Activated T-cell treated with anti-CD3 and anti-CD28 coated beads for 48 hours (primary cell): ENCODE results near the gene ACBD4.
A peak's percentile ranks its signal among the peaks of the same experiment; 100 is the strongest.
"Not testable (repeated sequence)": the region's sequence is repeated elsewhere in the genome, so short reads cannot be mapped to it uniquely, and the experiment has no call there.

ENCODE experiments used
- DNase-seq: peaks from one replicate; pipeline ENCODE4 v3.0.0-alpha.2; 2020; ENCODE audit warnings: low read depth

ACBD4 gene

DNA sequence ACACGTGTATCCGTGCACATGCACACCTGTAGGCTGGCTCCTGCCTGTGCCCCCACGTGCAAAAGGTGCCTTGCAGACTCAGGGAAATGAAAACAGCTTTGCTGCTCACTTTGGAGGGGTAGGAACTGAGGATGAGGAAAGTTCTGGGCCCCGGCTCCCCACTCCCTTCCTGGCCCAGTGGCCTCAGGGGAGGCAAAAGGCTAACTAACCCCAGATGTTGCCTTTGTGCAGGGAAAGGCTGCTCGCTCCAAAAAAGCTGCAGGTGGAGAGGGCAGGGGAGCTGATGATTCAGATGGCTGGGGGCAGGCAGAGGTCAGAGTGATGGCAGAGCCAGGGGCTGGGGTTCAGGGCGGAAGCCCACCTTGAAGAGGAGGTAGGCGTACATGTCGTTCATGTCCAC, 15.5 kb upstream of the ACBD4 start:
- DNase-seq = no peak

DNA sequence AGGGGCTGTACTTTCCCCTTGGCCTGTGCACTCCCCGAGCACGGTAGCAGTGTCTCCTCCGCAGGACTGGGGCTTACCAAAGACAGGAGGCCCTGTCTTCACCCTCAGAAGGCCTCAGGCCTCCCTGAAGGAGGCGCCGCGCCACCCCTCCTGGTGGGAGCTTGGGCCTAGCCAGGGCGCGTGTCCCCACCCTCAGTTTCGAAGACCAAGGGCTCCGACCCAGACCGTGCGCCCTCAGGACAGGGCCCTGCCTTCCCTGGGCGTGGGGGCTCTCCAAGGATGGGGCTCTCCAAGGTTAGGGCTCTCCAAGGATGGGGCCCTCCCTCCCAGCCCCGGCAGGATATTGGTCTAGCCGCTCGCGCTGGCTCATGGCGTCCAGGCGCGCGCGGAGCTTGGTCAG, 14.9 kb upstream of the ACBD4 start:
- no peak for DNase-seq

DNA sequence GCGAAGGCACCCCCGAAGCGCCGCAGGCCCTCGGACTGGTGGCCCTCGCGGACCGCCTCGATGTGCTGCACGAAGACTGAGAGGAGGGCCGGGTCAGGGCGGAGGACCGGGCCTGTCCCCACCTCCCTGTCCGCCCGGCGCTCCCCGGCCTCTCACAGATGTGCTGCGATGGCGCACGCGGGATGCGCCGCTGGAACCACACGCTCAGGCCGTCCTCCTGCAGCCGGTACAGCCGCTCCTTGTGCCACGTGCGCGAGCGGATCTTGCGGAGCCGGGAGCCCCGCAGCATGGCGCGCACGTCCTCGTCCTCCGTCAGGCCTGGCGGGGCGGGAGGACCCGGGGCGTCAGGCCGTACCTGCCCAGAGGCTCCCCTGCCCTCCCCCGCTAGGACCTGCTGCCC, 14.4 kb upstream of the ACBD4 start:
- no peak for DNase-seq

DNA sequence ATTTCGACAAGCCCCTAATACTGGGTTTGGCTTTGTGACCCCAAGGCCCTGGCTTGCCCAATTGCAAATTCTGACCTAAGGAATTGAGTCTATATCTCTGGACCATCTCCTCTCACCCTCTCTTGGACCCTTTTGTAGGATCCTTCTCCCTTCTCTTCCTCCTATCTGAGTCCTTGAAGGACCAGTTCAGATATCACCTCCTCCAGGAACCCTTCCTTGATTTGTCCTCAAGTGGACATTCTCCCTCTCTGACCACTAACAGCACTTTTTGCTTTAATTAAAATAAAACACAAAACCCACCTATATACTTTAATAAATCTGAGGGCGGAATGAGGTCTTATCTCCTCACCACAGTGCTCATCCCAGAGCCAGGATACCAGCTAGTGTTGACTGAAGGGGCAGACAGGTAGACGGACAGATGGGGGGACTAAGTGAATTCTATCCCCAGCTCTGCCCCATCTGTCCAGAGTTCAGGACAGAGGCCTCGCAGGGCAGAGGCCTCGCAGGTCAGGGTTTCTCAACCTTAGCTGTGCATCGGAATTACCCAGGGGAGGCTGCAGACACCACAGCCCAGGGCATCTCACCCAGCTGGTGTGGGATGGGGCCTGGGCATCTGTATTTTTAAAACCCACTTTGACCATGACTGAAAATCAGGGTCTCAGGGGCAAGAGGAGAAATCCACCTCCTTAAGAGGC, 12.3 kb upstream of the ACBD4 start:
- no peak for DNase-seq

DNA sequence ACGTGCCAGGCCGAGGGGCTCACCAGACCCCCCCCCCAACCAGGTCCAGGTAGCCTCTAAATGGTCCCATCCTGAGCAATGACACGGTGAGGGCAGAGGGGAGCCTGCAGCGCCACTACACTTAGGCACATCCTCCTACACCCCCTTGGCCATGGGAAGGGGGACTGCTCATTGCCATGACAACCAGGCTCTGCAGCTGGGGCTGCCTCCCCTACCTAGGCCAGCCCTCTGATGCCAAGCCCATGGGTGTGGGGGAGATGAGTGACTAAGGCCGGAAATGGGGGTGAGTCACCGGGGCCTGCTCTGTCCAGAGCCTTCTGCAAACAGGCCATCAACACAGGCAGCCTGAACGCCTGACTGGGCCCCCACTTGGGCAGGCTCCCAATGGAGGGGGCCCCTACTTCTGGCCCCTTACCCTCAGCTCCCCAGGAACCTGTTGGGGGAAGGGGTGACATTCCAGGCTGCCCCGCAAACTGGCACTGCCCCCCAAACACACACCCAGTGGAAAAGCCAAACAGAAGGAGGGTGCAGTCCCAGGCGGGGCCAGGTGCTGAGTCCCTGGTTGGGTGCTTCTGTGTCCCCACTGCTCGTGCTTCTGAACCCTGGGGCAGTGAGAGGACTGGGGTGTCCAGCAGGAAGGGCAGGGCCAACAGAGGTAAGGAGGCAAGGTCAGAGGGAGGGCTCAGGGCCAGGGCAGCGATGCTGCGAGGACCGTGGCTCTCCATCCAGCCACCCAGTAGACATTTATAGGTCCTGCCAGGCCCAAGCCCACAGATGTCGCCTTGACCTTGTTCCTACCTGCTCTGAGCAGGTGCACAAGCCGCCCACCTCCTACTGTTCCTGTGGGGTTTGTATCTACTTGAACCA, 11.3 kb upstream of the ACBD4 start:
- no peak for DNase-seq

DNA sequence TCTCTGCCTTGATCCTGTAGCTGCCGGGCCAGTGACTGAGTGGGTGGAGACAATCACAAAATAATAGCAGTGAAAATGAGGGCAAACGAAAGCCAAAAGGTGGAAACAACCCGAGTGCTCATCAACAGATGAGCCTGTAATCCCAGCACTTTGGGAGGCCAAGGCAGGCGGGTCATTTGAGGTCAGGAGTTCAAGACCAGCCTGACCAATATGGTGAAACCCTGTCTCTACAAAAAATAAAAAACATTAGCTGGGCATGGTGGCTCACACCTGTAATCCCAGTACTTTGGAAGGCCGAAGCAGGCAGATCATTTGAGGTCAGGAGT, 10.7 kb upstream of the ACBD4 start:
- not testable (repeated sequence) for DNase-seq

DNA sequence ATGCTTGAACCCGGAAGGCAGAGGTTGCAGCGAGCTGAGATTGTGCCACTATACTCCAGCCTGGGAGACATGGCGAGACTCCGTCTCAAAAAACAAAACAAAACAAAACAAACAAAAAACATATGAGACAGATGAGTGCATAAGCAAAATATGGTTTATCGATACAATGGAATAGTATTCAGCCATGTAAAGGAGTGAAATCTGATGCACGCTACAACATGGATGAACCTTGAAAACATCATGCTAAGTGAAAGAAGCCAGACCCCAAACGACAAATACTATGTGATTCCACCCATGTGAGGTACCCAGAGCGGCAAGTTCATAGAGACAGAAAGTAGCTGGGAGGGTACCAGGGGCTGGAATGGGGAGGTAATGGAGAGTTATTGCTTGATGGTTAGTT, 10.0 kb upstream of the ACBD4 start:
- DNase-seq = no peak

DNA sequence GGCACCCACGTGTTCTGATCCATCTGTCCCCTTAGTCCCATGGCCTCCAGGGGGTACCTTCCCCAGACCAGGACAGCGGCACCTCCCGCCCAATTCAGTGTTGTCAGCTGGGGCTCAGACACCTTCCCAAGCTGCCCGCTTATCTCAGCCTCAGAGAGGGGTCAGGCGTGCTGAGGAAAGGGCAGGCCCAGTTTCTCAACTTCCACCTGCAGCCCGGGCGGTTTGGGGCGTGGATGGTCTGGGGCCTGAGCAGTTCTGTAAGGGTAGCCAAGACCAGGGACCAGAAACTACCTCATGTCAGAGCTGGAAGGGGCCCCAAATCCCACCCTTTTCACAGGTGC, 8.3 kb upstream of the ACBD4 start:
- DNase-seq = no peak

DNA sequence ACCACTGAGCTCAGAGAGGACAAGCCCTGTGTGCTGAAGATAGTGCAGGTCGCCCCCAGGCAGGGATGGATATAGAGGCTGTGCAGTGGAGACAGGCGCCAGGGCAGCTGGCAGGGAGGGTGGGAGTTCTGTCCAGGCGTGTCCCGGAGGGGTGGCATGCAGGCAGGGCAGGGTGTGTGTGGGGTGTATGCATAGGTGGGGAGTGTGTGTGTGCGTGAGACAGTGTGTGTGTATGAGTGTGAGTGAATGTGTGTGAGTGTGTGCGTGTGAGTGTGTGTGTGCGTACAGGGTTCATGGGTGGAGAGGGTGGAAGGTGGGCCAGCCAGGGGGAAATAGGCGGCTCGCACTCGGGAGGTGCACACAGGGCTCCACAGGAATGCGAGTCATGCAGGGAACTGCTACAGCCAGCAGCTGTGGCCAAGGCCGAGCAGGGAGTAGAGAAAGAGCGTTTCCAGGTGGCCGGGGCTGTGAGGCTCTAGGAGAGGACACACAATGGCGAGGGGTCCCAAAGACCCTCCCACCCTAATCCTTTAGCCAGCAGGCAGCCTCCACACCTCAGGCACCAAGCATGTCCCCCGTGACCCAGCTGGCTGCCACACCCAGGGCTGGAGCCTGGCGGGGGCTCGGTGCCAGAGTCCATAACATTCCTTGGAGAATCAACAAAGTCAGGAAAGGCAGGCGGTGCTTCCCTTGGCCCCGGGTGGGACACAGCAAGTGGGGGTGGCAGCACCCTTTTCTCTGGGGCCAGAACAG, 7.8 kb upstream of the ACBD4 start:
- no peak for DNase-seq

DNA sequence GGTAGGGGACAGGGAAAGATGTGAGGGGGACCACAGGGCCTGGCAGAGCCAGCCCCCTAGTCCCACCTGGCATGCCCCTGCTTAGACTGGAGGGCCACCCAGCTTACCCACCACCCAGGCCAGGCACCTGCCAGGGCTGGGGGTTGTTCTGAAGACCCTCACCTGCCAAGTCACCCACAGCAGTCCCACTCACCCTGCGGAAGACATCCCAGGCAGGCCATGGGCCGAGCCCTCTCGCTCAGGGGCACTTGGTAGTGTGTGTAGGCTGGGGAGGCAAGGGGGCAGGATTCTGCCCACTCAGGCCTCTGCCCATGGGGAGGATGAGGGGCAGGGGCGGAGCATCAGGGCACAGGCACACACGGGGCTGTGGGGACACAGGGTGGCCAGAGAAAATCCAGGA, 7.2 kb upstream of the ACBD4 start:
- no peak for DNase-seq

DNA sequence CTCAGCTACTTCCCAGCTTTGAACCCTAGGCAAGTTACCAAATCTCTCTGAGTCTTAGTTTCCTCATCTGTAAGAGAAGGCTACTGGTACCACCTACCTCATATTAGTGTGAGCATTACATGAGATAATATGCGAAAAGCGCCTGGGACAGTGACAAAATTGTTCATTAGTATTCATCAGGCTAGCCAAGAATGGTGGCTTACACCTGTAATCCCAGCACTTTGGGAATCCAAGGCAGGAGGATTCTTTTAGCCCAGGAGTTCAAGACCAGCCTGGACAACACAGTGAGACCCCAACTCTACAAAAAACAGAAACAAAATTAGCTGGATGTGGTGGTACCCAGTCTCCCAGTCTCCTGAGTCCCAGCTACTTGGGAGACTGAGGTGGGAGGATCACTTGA, 6.5 kb upstream of the ACBD4 start:
- DNase-seq = no peak

DNA sequence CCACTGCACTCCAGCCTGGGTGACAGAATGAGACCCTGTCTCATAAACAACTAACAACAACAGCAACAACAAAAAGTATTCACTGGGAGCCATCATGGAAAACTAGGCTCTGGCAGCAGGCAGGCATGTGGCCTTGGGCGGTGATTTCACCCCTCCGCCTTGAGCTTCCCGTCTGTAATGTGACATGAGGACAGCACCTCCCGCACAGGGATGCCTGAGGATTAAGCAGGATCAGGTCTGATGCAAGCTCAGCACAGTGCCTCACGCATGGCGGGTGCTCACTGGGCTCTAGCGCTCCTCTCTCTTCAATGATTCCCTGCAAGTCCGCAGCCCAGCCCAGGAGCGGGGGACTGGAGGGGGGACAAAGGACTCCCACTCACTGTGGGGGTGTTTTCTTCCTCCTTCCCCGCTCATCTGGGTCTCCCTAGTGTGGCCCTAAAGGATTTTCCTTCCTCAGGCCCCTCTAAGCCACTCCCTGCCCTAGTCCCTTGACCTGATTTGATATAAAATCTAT, 6.0 kb upstream of the ACBD4 start:
- no peak for DNase-seq

DNA sequence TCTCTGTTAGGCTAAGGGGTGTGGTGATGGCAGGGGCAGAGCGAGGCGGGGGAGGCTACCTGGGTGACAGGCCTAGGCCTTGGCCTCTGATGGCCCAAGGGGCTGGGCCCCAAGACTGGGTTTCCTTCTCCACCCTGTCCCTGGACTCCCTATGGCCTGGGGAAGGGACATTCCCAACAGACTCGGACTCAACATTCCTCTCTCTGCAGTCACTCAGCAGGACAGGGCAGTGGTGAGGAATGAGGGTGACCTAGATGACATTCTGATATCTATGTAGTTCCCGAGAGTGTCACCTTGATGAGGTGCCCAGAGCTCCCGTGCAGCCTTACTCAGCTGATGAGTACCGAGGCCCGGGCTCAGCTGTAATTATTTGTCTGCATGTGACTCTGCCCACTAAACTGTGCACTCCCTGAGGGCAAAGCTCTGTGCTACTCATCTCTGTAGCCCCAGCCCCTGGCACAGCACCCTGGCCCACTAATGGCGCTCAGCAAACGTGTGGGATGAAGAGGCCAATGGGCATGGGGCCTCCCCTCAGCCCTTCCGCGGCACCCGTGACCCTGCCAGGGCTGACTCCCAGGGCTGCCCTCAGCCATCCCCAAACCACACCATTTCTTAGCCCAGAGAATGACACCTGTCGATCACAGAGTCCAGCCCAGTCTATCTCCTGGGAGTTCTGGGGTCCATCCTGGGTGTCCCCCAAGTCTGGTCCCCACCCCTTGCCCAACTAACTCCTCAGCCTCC, 5.4 kb upstream of the ACBD4 start:
- DNase-seq = no peak

DNA sequence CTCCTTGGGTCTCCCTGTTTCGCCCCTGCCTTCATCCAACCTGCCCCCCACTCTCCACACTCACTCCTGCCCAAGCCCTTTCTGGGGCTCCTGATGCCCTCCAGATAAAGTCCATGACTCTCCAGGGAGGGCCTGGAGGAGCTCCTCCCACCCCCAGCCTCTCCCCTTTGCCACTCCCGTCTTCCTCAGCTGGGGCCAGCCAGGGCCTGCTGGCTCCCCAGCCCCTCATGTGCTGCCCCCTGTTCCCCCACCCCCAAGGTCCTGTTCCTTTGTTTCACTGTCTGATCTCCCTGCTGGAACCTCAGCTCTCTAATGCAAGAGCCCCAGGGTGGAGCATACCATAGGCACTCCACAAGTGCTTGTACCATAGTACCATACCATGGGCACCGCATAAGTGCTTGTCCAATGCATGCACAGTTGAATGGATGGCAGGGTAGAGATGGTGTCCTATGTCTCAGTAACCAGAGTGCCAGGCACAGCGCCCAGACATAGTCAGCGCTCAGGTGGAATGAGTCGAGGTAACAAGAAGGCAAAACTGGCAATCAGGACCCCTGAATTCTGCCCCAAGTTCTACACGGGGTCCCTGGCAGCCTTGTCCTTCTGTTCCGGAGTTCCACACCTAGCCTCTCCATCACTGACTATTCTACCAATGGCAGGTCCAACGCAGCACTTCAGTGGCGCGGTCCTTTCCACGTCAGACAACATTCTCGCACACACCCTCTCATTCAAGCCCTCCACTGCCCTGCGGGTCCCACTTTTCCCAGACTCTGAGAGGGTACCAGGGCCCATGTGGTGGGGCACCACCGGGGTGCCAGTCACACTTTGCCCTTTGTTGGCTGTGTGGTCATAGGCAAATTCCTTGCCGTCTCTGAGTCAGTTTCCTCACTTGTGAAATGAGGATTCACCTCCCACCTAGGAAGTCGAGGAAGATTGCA, 4.5 kb upstream of the ACBD4 start:
- no peak for DNase-seq

DNA sequence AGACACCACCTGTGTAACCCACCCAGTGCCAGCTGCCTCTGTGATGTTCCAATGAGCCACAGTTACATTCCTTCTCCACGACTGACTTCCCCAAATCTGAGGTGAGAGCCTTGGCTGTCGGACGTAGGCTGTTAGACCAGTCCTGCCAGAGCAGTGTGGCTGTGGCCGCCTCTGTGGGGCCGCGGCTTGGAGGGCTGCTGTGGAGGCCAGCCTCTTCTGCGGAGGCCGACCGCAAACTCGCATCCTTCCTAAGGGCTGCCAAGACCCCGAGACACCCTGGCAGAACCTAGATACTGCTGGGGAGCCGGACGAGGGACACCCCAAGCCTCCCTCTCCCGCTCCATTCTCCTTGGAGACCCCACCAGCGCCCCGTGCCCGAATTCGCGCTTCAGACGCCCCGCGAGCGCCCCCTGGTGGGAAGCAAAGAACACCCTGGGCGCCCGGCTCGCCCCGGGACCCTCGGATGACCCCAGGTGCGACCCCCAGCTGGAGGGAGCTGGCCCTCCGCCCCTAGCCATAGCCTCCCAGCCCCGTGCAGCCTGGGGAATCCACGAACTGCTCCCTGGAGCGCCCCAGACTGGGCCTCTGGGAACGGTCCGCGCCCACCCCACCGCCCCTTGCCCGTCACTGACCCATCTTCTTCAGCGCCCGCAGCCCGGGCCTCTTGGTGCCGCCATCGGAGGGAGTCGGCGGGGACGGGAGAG, 3.7 kb upstream of the ACBD4 start:
- DNase-seq = peak; percentile 40

DNA sequence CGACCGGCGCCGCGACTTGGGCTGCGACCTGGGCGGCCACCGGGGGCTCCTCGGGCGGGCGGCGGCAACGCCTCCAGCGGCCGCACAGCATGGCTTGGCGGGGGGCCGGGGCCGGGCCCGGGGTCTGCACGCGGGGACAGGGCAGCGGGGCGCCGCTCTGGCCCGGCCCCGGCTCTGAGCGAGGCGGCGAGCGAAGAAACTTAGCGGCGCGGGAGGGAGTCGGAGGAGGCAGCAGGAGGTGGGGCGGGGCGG, 3.2 kb upstream of the ACBD4 start, which contains the start of gene PLCD3:
Gene PLCD3, minus strand, starts transcription at position 196 of the 252 bp plus-strand sequence. Its CDS starts 105 bp downstream, at position 91.
- DNase-seq = no peak

DNA sequence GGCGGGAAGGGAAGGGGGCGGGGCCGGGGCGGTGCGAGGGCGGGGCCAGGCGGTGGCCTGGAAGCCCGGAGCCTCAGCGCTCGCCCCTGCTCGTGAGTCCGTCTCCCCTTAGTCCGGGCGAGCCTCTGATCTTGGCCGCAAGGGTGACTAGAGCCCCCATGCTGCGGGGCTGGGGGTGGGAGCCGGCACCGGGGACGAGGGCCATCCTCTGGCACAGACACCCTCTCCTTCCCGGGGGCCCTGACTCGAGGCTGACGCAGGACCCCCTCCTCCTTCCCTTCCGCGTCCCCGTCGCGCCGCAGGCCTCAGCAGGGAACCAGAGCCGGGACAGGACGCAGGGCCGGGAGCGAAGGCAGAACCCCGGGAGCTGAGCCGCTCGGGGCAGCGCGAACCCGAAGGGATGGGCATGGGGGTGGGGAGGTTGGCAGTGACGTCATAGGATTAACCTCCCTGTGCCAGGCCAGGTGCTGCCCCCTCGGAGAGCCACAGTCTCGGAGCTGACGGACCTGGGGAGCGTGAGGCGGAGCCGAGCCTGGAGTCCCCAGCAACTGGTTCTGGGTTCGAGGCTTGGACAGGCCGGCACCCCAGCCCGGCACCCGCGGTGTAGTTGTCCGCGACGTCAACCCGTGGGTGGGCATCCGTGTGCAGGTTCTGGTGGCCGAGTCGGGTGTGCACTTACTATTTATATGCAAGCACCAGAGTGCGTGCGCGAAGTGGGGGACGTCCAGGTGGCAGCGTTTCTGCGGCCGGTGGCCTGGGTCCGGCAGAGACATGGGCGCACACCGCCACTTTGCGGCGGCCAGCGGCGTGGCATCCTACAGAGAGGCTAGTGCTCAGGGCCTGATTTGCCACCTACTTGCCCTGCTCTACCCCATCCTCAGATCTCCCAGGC, 2.7 kb upstream of the ACBD4 start:
- DNase-seq = peak; percentile 65

DNA sequence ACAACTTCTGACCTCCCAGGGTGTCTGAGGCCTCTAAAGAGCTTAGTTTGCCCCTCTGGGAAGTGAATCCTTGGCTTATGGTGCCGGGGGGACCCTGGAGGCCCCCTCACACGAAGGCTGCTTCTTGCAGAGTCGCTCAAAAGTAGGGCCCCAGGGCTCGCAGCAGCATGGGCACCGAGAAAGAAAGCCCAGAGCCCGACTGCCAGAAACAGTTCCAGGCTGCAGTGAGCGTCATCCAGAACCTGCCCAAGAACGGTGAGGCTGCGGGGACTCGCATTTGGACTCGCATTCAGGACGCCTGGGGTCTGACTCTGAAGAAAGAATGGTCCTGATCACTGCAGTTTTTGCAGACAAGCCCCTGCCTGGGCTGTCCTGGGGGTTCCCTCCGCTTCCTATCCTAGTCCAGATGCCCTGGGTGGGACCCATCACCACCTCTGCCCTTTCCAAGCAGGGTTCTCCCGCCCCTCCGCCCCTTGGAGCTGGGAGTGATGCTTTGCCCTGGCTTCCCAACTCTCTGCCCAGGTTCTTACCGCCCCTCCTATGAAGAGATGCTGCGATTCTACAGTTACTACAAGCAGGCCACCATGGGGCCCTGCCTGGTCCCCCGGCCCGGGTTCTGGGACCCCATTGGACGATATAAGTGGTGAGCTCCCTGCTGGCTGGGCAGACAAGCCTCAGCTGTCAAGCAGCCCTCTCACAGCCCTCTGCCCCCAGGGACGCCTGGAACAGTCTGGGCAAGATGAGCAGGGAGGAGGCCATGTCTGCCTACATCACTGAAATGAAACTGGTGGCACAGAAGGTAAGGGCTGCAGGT, 698 bp downstream of the ACBD4 start:
- DNase-seq = no peak
